ENCODE results near the gene RBBP9.
"Not testable (repeated sequence)": the region's sequence is repeated elsewhere in the genome, so short reads cannot be mapped to it uniquely, and the experiment has no call there.

Gene RBBP9

GRCh38 chr20:18506744-18507143, 9.7 kb upstream of the RBBP9 start:
- TF ChIP-seq CTCF (IDR thresholded peaks at IDR 0.05; ENCODE audit: borderline replicate concordance, insufficient read depth, low read depth, low read length), result no peak
- peak overlapping the region; percentile 66 for H3K4me3 ChIP-seq (ENCODE audit: low read depth, low read length)

- no peak for TF ChIP-seq CTCF (IDR thresholded peaks at IDR 0.05; ENCODE audit: borderline replicate concordance, insufficient read depth, low read depth, low read length)
- H3K4me3 ChIP-seq (ENCODE audit: low read depth, low read length), result no peak overlapping the region
Measured at GRCh38 chr20:18504479-18505060, 7.5 kb upstream of the RBBP9 start.

- H3K4me3 ChIP-seq (ENCODE audit: low read depth, low read length), result not testable (repeated sequence)
Measured at GRCh38 chr20:18501672-18502071, 4.6 kb upstream of the RBBP9 start.

- TF ChIP-seq CTCF (IDR thresholded peaks at IDR 0.05; ENCODE audit: borderline replicate concordance, insufficient read depth, low read depth, low read length), result no peak
Measured at GRCh38 chr20:18497603-18498002, 578 bp upstream of the RBBP9 start.

GRCh38 chr20:18496042-18496441, 983 bp downstream of the RBBP9 start:
- TF ChIP-seq CTCF (IDR thresholded peaks at IDR 0.05; ENCODE audit: borderline replicate concordance, insufficient read depth, low read depth, low read length), result no peak
- no peak overlapping the region for H3K4me3 ChIP-seq (ENCODE audit: low read depth, low read length)

More at GRCh38 chr20:18497603-18498002, 578 bp upstream of the RBBP9 start:
- H3K4me3 ChIP-seq (ENCODE audit: low read depth, low read length), result no peak overlapping the region

GRCh38 chr20:18488301-18488700, 8.7 kb downstream of the RBBP9 start:
- no peak overlapping the region for H3K4me3 ChIP-seq (ENCODE audit: low read depth, low read length)
- no peak for TF ChIP-seq CTCF (IDR thresholded peaks at IDR 0.05; ENCODE audit: borderline replicate concordance, insufficient read depth, low read depth, low read length)

GRCh38 chr20:18481596-18481995, 15.4 kb downstream of the RBBP9 start:
- H3K4me3 ChIP-seq (ENCODE audit: low read depth, low read length), result no peak overlapping the region
- TF ChIP-seq CTCF (IDR thresholded peaks at IDR 0.05; ENCODE audit: borderline replicate concordance, insufficient read depth, low read depth, low read length), result no peak

GRCh38 chr20:18477821-18478220, 19.2 kb downstream of the RBBP9 start:
- no peak for TF ChIP-seq CTCF (IDR thresholded peaks at IDR 0.05; ENCODE audit: borderline replicate concordance, insufficient read depth, low read depth, low read length)
- no peak overlapping the region for H3K4me3 ChIP-seq (ENCODE audit: low read depth, low read length)

All from GM12875 (cell line).